ENCODE data around the gene RHO.

The RHO gene

GRCh38 chr3:129573493-129573892, 45.1 kb downstream of the RHO start:
- no peak overlapping the region for H3K27ac ChIP-seq
- DNase-seq (ENCODE audit: low read depth, low spot score): no peak

GRCh38 chr3:129574206-129574605, 45.8 kb downstream of the RHO start:
- H3K27ac ChIP-seq: no peak overlapping the region
- DNase-seq (ENCODE audit: low read depth, low spot score): no peak

- no peak for DNase-seq (ENCODE audit: low read depth, low spot score)
- no peak overlapping the region for H3K27ac ChIP-seq
Observed at GRCh38 chr3:129575233-129575996, 47.0 kb downstream of the RHO start.

GRCh38 chr3:129575997-129576384, 47.6 kb downstream of the RHO start:
- no peak for DNase-seq (ENCODE audit: low read depth, low spot score)
- no peak overlapping the region for H3K27ac ChIP-seq

- H3K27ac ChIP-seq: no peak overlapping the region
- no peak for DNase-seq (ENCODE audit: low read depth, low spot score)
Observed at GRCh38 chr3:129576514-129577352, 48.3 kb downstream of the RHO start.

- H3K27ac ChIP-seq: no peak overlapping the region
- DNase-seq (ENCODE audit: low read depth, low spot score): no peak
Observed at GRCh38 chr3:129577366-129577765, 48.9 kb downstream of the RHO start.

GRCh38 chr3:129577925-129578786, 49.7 kb downstream of the RHO start:
- no peak overlapping the region for H3K27ac ChIP-seq
- no peak for DNase-seq (ENCODE audit: low read depth, low spot score)

GRCh38 chr3:129579991-129580390, 51.6 kb downstream of the RHO start:
- no peak for DNase-seq (ENCODE audit: low read depth, low spot score)
- H3K27ac ChIP-seq: no peak overlapping the region

- DNase-seq (ENCODE audit: low read depth, low spot score): no peak
- H3K27ac ChIP-seq: no peak overlapping the region
Observed at GRCh38 chr3:129581623-129582022, 53.2 kb downstream of the RHO start.

- no peak overlapping the region for H3K27ac ChIP-seq
- DNase-seq (ENCODE audit: low read depth, low spot score): no peak
Observed at GRCh38 chr3:129582799-129583198, 54.4 kb downstream of the RHO start.

GRCh38 chr3:129583289-129583688, 54.9 kb downstream of the RHO start:
- no peak for DNase-seq (ENCODE audit: low read depth, low spot score)
- no peak overlapping the region for H3K27ac ChIP-seq

GRCh38 chr3:129584631-129585030, 56.2 kb downstream of the RHO start:
- no peak overlapping the region for H3K27ac ChIP-seq
- DNase-seq (ENCODE audit: low read depth, low spot score): no peak
